HG03575 (cell line): ENCODE data around the gene CWC27.

Experiments
- ATAC-seq: cut with Tn5 transposase; IDR thresholded peaks from one replicate; pipeline ENCODE4 v1.9.1; 2021; ENCODE audit not compliant: unreplicated experiment, insufficient number of reproducible peaks, low FRiP score; ENCODE audit errors: extremely low read depth

The CWC27 gene

GRCh38 chr5:65015767-65016166 is 247.0 kb downstream of the CWC27 start:
- no peak for ATAC-seq

- ATAC-seq: no peak
Measured at GRCh38 chr5:65017636-65018035, 248.9 kb downstream of the CWC27 start.

- no peak for ATAC-seq
Measured at GRCh38 chr5:65018763-65019162, 250.0 kb downstream of the CWC27 start.

- no peak for ATAC-seq
Measured at GRCh38 chr5:65020492-65020891, 251.8 kb downstream of the CWC27 start.

- ATAC-seq: no peak
Measured at GRCh38 chr5:65021527-65022226, 252.9 kb downstream of the CWC27 start.

- ATAC-seq: no peak
Measured at GRCh38 chr5:65022932-65023331, 254.2 kb downstream of the CWC27 start.

GRCh38 chr5:65024681-65025080 is 256.0 kb downstream of the CWC27 start:
- ATAC-seq: no peak

- peak; percentile 48 for ATAC-seq
Measured at GRCh38 chr5:65026816-65027548, 258.3 kb downstream of the CWC27 start.

GRCh38 chr5:65029178-65029577 is 260.4 kb downstream of the CWC27 start:
- ATAC-seq: no peak

GRCh38 chr5:65030056-65030455 is 261.3 kb downstream of the CWC27 start:
- ATAC-seq: no peak

- ATAC-seq: no peak
Measured at GRCh38 chr5:65032250-65032649, 263.5 kb downstream of the CWC27 start.

- no peak for ATAC-seq
Measured at GRCh38 chr5:65034029-65034812, 265.5 kb downstream of the CWC27 start.

GRCh38 chr5:65034813-65035209 is 266.1 kb downstream of the CWC27 start:
- ATAC-seq: no peak

- peak; percentile 40 for ATAC-seq
Measured at GRCh38 chr5:65035211-65036206, 266.8 kb downstream of the CWC27 start.

GRCh38 chr5:65037831-65038815 is 269.4 kb downstream of the CWC27 start:
- no peak for ATAC-seq

- no peak for ATAC-seq
Measured at GRCh38 chr5:65041296-65042158, 272.8 kb downstream of the CWC27 start.

- no peak for ATAC-seq
Measured at GRCh38 chr5:65043843-65044359, 275.2 kb downstream of the CWC27 start.
